OCI-M2 (cell line): Measurements from ENCODE around the gene NHP2.
A peak's percentile ranks its signal among the peaks of the same experiment; 100 is the strongest.
"Not testable (repeated sequence)": the region's sequence is repeated elsewhere in the genome, so short reads cannot be mapped to it uniquely, and the experiment has no call there.

Experiments used
- DNase-seq: peaks from one replicate; lab custom pipeline; 2025; ENCODE audit not compliant: unreplicated experiment; lab: John Stamatoyannopoulos, UW

NHP2 gene

GRCh38 chr5:178131446-178131996 lies 22.2 kb downstream of the NHP2 start:
- no peak for DNase-seq

GRCh38 chr5:178130576-178131445 lies 22.9 kb downstream of the NHP2 start, which contains the start of gene RMND5B:
RMND5B (plus strand) TSS chr5:178131014; CDS start chr5:178138120, 7,106 bp downstream.
- no peak for DNase-seq

GRCh38 chr5:178130234-178130575 lies 23.5 kb downstream of the NHP2 start:
- DNase-seq, result not testable (repeated sequence)

- DNase-seq, result no peak
Measured at GRCh38 chr5:178129296-178129695, 24.4 kb downstream of the NHP2 start.

- peak; percentile 63 for DNase-seq
Measured at GRCh38 chr5:178127300-178128009, 26.2 kb downstream of the NHP2 start.

DNA sequence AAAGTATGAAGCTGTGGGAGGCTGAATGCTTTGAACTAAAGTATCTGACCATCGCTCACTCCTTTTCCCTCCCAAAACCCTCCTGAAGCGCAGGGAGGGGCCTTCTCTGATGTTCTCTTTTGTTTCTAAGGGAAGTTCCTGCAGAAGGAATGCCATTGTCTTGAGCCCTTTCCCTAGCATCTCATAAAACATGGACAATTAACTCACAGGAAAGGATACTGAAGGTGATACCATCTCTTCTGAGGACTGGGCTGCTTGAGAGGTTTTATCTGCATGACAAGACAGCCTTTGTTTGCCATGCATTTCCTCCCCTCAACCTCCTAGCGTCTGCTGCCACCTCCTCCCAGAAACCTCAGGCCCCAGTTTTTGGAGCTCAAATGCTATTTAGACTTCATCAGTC lies 27.1 kb downstream of the NHP2 start:
- peak; percentile 35 for DNase-seq

- DNase-seq, result no peak
Measured at GRCh38 chr5:178125253-178125906, 28.3 kb downstream of the NHP2 start.

DNA sequence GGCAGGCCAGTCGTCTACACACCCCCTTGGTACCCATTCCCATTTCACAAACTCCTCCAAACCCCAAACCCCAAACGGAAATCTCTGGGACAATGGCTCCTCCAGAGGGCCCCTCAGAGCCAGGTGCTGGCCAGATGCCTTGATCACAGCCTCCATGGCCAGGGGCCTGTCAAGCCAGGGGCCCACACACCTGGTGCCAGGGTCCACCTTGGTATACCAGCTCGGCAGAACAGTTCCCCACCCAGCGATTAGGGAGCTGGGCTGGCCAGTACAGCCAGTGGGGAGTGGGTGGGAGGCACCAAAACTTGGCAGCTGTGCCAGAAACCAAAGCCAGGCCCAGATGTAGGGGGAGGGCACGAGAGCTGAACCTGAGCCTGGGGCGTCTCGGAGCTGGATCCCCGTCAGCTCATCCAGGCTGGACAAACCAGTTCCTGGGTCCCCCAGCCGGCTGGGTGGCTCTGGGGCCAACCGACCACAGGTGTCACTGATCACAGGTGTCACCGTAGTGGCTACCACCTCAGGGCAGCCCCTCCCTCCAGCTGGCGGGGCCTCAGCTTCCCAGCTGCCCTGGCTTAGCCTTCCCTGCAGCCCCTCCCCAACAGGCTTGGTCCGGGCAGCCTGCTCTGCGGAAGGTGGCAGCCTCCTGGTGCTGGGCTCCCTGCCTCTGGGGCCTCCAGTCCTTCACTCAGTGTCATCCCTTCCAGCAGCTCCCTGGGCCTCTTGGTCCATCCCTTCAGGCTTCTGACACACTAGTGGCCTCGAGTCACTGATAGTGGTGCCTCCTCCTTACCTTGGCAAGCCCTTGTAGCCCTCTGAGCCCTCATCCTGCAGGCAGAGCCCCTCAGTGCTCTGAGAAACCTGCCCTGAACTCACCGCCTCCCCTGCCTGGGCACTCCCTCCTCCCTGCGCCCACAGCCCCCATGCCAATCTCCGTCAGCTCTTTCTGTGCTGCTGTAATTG lies 29.4 kb downstream of the NHP2 start:
- DNase-seq, result no peak

- no peak for DNase-seq
Measured at GRCh38 chr5:178123094-178123965, 30.4 kb downstream of the NHP2 start.

DNA sequence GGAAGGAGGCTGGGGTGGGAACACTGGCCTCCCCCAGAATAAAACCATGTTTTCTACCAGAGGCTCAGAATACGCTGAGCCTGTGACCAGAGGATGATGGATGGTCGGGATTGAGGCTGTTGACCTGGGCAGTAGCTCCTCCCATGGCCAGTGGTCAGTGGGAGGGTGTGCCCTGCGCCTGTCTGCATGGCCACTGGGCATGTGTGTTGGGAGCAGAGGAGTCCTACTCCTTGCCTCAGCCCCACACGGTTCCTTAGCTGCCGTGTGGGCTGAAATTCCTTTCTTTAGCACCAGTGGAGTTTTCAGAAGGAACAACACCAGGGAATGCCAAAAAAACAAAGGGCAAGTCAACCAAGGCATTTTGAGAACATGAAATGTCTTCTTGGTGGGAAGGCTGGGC lies 31.3 kb downstream of the NHP2 start:
- no peak for DNase-seq

DNA sequence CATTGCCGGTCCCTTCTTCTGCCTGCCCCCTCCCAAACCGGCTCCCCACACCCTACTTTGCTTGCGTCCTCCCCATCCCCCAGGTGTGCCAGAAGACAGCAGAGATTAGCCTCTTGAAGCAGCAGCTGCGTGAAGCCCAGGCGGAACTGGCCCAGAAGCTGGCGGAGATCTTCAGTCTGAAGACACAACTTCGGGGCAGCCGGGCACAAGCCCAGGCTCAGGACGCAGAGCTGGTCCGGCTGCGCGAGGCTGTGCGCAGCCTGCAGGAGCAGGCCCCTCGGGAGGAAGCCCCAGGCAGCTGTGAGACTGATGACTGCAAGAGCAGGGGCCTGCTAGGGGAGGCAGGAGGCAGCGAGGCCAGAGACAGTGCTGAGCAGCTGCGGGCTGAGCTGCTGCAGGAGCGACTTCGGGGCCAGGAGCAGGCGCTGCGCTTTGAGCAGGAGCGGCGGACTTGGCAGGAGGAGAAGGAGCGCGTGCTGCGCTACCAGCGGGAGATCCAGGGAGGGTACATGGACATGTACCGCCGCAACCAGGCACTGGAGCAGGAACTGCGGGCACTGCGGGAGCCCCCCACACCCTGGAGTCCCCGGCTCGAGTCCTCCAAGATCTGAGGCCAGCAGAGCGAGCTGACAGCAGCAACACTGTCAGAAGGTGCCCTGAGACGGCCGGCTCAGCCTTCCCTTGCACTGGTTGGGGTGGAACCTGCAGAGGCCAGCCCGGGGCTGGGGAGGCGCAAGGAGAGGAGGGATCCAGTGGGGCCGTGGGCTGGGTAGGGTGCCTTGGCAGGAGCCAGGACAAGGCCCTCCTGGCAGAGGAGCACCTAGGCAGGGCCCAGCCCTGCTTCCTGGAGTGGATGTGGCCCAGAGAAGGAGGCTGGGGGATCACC lies 32.1 kb downstream of the NHP2 start:
- DNase-seq, result no peak

DNA sequence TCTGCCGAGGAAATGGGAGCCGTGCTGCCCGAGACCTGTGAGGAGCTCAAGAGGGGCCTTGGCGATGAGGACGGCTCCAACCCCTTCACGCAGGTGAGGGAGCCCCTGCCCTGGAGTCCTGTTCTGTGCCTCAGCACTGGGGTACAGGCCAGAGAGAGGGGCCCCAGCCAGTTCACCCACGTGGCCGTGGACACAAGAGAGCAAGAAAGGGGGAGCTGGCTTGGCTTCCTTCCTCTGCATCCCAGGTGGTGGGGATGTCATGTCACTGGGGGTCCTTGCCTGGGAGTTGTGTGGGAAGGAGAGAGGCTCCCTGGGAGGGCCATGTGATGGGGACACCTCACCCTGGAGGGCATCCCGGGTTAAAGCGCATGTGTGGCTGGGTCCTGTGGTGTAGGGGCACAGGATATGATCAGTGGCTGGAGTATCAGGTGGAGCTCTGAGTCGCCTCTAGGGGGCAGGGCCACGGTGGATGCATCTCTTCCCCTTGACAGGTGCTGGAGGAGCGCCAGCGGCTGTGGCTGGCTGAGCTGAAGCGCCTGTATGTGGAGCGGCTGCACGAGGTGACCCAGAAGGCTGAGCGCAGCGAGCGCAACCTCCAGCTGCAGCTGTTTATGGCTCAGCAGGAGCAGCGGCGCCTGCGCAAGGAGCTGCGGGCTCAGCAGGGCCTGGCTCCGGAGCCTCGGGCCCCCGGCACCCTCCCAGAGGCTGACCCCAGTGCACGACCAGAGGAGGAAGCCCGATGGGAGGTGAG lies 32.9 kb downstream of the NHP2 start:
- no peak for DNase-seq

DNA sequence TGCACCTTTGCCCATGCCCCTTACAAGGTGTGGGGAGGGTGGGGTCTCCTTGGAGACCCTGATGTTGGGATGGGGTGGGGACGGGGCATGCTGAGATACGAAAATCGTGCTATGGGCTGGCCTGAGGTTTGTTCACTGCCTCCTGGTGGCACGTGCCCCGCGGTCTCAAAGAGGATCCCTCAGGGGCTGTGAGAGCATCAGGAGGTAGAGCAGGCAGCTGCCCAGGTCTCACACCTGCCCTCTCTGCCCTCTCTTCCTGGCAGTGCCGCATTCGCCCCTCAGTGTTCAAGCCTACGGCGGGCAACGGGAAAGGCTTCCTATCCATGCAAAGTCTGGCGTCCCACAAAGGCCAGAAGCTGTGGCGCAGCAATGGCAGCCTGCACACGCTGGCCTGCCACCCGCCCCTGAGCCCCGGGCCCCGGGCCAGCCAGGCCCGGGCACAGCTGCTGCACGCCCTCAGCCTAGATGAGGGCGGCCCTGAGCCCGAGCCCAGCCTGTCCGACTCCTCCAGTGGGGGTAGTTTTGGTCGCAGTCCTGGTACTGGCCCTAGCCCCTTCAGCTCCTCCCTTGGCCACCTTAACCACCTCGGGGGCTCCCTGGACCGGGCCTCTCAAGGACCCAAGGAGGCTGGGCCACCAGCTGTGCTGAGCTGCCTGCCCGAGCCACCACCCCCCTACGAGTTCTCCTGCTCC lies 33.6 kb downstream of the NHP2 start:
- DNase-seq, result no peak

GRCh38 chr5:178117923-178118701 lies 35.6 kb downstream of the NHP2 start:
- no peak for DNase-seq

DNA sequence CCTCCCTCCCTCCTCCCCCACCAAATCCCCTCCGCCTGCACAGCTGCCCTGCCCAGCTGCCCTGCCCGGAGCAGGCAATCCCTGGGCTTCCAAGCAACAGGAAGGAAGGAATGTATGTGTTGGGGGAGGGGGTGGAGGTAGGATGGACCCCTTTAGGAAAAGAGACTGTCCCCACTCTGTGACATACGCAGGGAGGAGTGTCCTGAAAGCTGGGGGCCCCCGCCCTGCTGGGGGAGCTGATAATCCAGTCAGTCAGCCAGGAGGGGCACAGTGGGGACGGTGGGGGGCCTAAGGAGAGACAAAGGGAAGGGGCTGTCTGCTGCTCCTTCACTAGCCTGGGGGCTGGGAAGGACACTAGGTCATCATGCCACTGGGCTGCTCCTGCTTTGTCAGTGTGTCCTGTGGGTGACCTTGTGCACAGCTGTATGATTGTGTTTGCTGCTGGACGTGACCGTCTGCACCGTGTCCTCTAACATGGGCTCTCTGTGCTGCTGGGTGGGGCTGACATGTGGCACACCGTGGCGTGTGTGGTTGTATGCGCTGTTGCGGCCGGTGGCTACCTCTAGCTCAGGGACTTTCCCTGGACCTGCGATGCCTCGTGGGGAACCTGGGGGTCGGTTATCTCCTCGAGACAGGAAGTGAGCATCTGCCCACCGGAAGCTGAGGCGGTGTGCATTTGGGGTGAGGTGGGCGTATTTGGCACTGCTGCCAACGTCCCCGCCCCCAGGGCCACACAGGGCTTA lies 37.4 kb downstream of the NHP2 start:
- no peak for DNase-seq

GRCh38 chr5:178115814-178116142 lies 37.9 kb downstream of the NHP2 start:
- DNase-seq, result no peak
